ENCODE data around the gene EIF1. TPM values are rescaled to one million over a fixed set of nuclear protein-coding genes. Genes with fewer than 3 reads are reported as not detected.

Gene EIF1
- total RNA-seq, 1 experiment from 2014 or later, result 1,082 TPM

DNA sequence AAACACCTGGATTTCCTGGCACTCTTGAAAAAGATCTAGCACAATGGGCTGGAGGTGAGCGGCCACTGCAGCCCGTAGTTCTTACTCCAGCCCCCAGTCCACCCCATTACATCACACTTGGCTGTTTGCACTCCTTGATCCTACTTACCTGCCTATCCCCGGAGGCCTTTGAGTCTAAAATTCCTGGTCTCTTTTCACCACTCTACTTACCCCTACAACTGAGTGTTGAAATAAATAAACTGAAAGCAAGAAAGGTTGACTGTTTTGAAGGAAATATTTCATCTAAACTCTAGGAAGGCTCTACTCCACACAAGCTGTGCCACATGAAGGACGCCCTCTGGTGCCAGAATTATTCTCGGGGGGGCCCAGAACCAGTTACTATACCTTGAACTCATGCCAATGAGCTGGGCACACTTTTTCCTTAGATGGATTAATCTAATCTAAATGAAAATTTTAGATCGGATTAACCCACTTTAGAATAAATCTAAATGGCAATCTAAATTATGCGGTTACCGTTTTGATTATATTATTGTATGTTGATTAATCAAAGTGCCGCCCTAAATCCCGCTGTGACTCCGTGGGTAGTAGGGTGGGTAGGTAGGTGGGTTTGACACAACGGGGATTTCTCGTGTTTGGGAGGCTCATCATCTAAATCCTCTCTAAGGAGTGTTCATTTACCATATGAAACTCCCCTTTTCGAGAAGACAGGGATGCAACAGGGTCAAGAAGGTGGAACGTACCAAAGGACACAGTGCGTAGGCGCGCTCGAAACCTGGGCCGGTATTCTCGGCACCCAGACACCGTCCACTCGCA, 651 bp upstream of the EIF1 start:
- CTCF ChIA-PET, result interaction anchor here (0.6 to 2.4 kb wide), 7 partner anchors 10 to 139 kb away, joined by 3 to 23 read pairs (median 4); no protein-coding TSS in a partner anchor
- no peaks in the 10 kb centered on the region for H3K9me3 ChIP-seq (ENCODE audit: control insufficient read depth in 1 of 2, insufficient read depth in 1 of 2, low read depth in 1 of 2, low read length in 2 of 2)
- no peak for TF ChIP-seq SRF (IDR thresholded peaks at IDR 0.05; ENCODE audit: low read depth)
- TF ChIP-seq RAD21 (IDR thresholded peaks at IDR 0.05; ENCODE audit: low read depth), result no peak
- TF ChIP-seq EZH2phosphoT487 (IDR thresholded peaks at IDR 0.05; ENCODE audit: borderline replicate concordance), result no peak
- no peak for TF ChIP-seq POLR2A (IDR thresholded peaks at IDR 0.05; ENCODE audit: borderline replicate concordance, extremely low read depth, insufficient read depth, insufficient read length)
- TF ChIP-seq POLR2AphosphoS5 (IDR thresholded peaks at IDR 0.05; ENCODE audit: low read depth, low read length), result peak; percentile 79; the same call in 1 of the 2 replicates
- peak; percentile 68 for TF ChIP-seq TCF7L2 (IDR thresholded peaks at IDR 0.05; ENCODE audit: borderline replicate concordance, extremely low read depth, insufficient read depth, insufficient read length)
- no peak for TF ChIP-seq ZFX (IDR thresholded peaks at IDR 0.05)
- TF ChIP-seq ZNF274 (IDR thresholded peaks at IDR 0.05; ENCODE audit: low read depth, low read length), result no peak
- TF ChIP-seq JUND (IDR thresholded peaks at IDR 0.05), result no peak
- 0 out of 2 replicates have a peak, but pooled peaks have one; percentile 31 for TF ChIP-seq CEBPB (IDR thresholded peaks at IDR 0.05; ENCODE audit: low read depth)
- TF ChIP-seq EGR1 (IDR thresholded peaks at IDR 0.05; ENCODE audit: low read depth), result peak; percentile 86
- TF ChIP-seq FOSL1 (IDR thresholded peaks at IDR 0.05; ENCODE audit: low read depth), result no peak
- TF ChIP-seq SIN3A (IDR thresholded peaks at IDR 0.05; ENCODE audit: low read depth), result peak; percentile 8; the same call in 1 of the 2 replicates
- 0 out of 2 replicates have a peak, but pooled peaks have one; percentile 13 for TF ChIP-seq CBX3 (IDR thresholded peaks at IDR 0.05; ENCODE audit: low read depth)
- TF ChIP-seq, protein P1, sequence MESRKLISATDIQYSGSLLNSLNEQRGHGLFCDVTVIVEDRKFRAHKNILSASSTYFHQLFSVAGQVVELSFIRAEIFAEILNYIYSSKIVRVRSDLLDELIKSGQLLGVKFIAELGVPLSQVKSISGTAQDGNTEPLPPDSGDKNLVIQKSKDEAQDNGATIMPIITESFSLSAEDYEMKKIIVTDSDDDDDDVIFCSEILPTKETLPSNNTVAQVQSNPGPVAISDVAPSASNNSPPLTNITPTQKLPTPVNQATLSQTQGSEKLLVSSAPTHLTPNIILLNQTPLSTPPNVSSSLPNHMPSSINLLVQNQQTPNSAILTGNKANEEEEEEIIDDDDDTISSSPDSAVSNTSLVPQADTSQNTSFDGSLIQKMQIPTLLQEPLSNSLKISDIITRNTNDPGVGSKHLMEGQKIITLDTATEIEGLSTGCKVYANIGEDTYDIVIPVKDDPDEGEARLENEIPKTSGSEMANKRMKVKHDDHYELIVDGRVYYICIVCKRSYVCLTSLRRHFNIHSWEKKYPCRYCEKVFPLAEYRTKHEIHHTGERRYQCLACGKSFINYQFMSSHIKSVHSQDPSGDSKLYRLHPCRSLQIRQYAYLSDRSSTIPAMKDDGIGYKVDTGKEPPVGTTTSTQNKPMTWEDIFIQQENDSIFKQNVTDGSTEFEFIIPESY (IDR thresholded peaks at IDR 0.05; ENCODE audit: extremely low read depth, insufficient replicate concordance, low read length), result no peak
- TF ChIP-seq EZH2 (IDR thresholded peaks at IDR 0.05), result no peak
- TF ChIP-seq, protein P2, sequence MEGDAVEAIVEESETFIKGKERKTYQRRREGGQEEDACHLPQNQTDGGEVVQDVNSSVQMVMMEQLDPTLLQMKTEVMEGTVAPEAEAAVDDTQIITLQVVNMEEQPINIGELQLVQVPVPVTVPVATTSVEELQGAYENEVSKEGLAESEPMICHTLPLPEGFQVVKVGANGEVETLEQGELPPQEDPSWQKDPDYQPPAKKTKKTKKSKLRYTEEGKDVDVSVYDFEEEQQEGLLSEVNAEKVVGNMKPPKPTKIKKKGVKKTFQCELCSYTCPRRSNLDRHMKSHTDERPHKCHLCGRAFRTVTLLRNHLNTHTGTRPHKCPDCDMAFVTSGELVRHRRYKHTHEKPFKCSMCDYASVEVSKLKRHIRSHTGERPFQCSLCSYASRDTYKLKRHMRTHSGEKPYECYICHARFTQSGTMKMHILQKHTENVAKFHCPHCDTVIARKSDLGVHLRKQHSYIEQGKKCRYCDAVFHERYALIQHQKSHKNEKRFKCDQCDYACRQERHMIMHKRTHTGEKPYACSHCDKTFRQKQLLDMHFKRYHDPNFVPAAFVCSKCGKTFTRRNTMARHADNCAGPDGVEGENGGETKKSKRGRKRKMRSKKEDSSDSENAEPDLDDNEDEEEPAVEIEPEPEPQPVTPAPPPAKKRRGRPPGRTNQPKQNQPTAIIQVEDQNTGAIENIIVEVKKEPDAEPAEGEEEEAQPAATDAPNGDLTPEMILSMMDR (IDR thresholded peaks at IDR 0.05 in 2 of 3, conservative IDR thresholded peaks at IDR 0.05 in 1 of 3; ENCODE audit: borderline replicate concordance in 1 of 3, insufficient read depth in 1 of 3, low read depth in 2 of 3, low read length in 2 of 3), result peak; percentile 40 to 64 (median 48); a peak in 5 of 6 replicates
- TF ChIP-seq, protein P3, sequence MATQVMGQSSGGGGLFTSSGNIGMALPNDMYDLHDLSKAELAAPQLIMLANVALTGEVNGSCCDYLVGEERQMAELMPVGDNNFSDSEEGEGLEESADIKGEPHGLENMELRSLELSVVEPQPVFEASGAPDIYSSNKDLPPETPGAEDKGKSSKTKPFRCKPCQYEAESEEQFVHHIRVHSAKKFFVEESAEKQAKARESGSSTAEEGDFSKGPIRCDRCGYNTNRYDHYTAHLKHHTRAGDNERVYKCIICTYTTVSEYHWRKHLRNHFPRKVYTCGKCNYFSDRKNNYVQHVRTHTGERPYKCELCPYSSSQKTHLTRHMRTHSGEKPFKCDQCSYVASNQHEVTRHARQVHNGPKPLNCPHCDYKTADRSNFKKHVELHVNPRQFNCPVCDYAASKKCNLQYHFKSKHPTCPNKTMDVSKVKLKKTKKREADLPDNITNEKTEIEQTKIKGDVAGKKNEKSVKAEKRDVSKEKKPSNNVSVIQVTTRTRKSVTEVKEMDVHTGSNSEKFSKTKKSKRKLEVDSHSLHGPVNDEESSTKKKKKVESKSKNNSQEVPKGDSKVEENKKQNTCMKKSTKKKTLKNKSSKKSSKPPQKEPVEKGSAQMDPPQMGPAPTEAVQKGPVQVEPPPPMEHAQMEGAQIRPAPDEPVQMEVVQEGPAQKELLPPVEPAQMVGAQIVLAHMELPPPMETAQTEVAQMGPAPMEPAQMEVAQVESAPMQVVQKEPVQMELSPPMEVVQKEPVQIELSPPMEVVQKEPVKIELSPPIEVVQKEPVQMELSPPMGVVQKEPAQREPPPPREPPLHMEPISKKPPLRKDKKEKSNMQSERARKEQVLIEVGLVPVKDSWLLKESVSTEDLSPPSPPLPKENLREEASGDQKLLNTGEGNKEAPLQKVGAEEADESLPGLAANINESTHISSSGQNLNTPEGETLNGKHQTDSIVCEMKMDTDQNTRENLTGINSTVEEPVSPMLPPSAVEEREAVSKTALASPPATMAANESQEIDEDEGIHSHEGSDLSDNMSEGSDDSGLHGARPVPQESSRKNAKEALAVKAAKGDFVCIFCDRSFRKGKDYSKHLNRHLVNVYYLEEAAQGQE (IDR thresholded peaks at IDR 0.05; ENCODE audit: low read depth), result no peak
- no peak for TF ChIP-seq ELF1 (IDR thresholded peaks at IDR 0.05; ENCODE audit: borderline replicate concordance, low read depth)

More for the DNA sequence above, 651 bp upstream of the EIF1 start:
- ChIA-PET RAD21 (ENCODE audit: low non-redundant PET in 1 of 2, low total read pairs in 2 of 2, uncharacterized antibody in 2 of 2, unreplicated experiment in 2 of 2) (interaction anchor here (0.5 to 1.3 kb wide), 2 partner anchors 25 to 175 kb away, joined by 3 to 4 read pairs; no protein-coding TSS in a partner anchor), POLR2A (interaction anchor here (0.5 to 4.1 kb wide), 48 partner anchors 9 to 1371 kb away, joined by 3 to 112 read pairs (median 5); partner anchors contain the start of genes KRT19 and P3H4)
- Histone ChIP-seq H3K27me3 (ENCODE audit: insufficient read depth, low read length) (no peaks in the 10 kb centered on the region), H3K79me2 (ENCODE audit: insufficient read depth, low read length) (peaks cover 28% of the 10 kb centered on the region), H3K4me1 (ENCODE audit: control insufficient read depth in 1 of 2, insufficient read depth in 2 of 2, low read length in 2 of 2) (peaks cover 10 to 17% of the 10 kb centered on the region in 2 experiments), H3K9me2 (ENCODE audit: insufficient read depth) (no peaks in the 10 kb centered on the region), H3K4me2 (ENCODE audit: low read length) (peak overlapping the region; percentile 77), H4K20me1 (ENCODE audit: insufficient read depth) (peaks cover 21% of the 10 kb centered on the region), H2AFZ (ENCODE audit: low read depth, low read length, poor library complexity, severe bottlenecking) (peak overlapping the region; percentile 73), H3K36me3 (ENCODE audit: control insufficient read depth in 1 of 2, insufficient read depth in 2 of 2, low read length in 2 of 2) (peaks cover 30 to 40% of the 10 kb centered on the region in 2 experiments), H3K27ac (ENCODE audit: low read depth, low read length) (peak overlapping the region; percentile 97), H3K9ac (ENCODE audit: low read length) (peak overlapping the region; percentile 99), H3K4me3 (replicated peaks in 1 of 2; ENCODE audit: low read depth in 1 of 2, low read length in 2 of 2) (peak overlapping the region; percentile 81 to 93)
- BruUV-seq (replicated peaks), result TSS peak; percentile 97
- intact Hi-C loops (cut with micrococcal nuclease), result no loop called here
- ATAC-seq (peak; percentile 10; the same call in 1 of the 2 replicates), DNase-seq (ENCODE audit: low read depth, low spot score) (no peak)

Measured in HCT116 (cell line).